ENCODE data around the gene FNBP1.
"Not testable (repeated sequence)": the region's sequence is repeated elsewhere in the genome, so short reads cannot be mapped to it uniquely, and the experiment has no call there.

The FNBP1 gene

GRCh38 chr9:130020618-130021017 is 22.4 kb downstream of the FNBP1 start:
- H3K9ac ChIP-seq (ENCODE audit: insufficient read length, low read depth), result no peak overlapping the region
- H3K36me3 ChIP-seq (ENCODE audit: insufficient read depth, insufficient read length, low read length), result peaks cover 4% of the 10 kb centered on the region
- no peak overlapping the region for H3K4me3 ChIP-seq (ENCODE audit: insufficient read length, low read depth)
- H3K4me1 ChIP-seq (ENCODE audit: insufficient read depth, insufficient read length), result no peaks in the 10 kb centered on the region
- no peaks in the 10 kb centered on the region for H3K27me3 ChIP-seq (ENCODE audit: insufficient read depth, insufficient read length)
- no peak for DNase-seq (ENCODE audit: low read depth, low spot score)
- TF ChIP-seq YY1 (IDR thresholded peaks at IDR 0.05; ENCODE audit: insufficient read depth, insufficient read length) (no peak), ZNF274 (IDR thresholded peaks at IDR 0.05; ENCODE audit: low read depth, low read length) (no peak), SUZ12 (IDR thresholded peaks at IDR 0.05; ENCODE audit: extremely low read depth, insufficient read depth, insufficient read length) (no peak)
- peaks cover 7% of the 10 kb centered on the region; the same call in 1 of the 2 replicates for H3K9me3 ChIP-seq (ENCODE audit: insufficient read depth, low read length)

- peaks cover 4% of the 10 kb centered on the region for H3K36me3 ChIP-seq (ENCODE audit: insufficient read depth, insufficient read length, low read length)
- H3K9me3 ChIP-seq (ENCODE audit: insufficient read depth, low read length), result peaks cover 7% of the 10 kb centered on the region; the same call in 1 of the 2 replicates
- TF ChIP-seq YY1 (IDR thresholded peaks at IDR 0.05; ENCODE audit: insufficient read depth, insufficient read length) (no peak), ZNF274 (IDR thresholded peaks at IDR 0.05; ENCODE audit: low read depth, low read length) (no peak), SUZ12 (IDR thresholded peaks at IDR 0.05; ENCODE audit: extremely low read depth, insufficient read depth, insufficient read length) (no peak)
- H3K27me3 ChIP-seq (ENCODE audit: insufficient read depth, insufficient read length), result no peaks in the 10 kb centered on the region
- no peaks in the 10 kb centered on the region for H3K4me1 ChIP-seq (ENCODE audit: insufficient read depth, insufficient read length)
- no peak overlapping the region for H3K4me3 ChIP-seq (ENCODE audit: insufficient read length, low read depth)
- DNase-seq (ENCODE audit: low read depth, low spot score), result no peak
- H3K9ac ChIP-seq (ENCODE audit: insufficient read length, low read depth), result no peak overlapping the region
These were observed 24.7 kb downstream of the FNBP1 start for GRCh38 chr9:130018265-130018664.

GRCh38 chr9:130017510-130017909 is 25.5 kb downstream of the FNBP1 start:
- not testable (repeated sequence) for H3K27me3 ChIP-seq (ENCODE audit: insufficient read depth, insufficient read length); H3K9me3 ChIP-seq (ENCODE audit: insufficient read depth, low read length); H3K4me1 ChIP-seq (ENCODE audit: insufficient read depth, insufficient read length); H3K4me3 ChIP-seq (ENCODE audit: insufficient read length, low read depth); H3K9ac ChIP-seq (ENCODE audit: insufficient read length, low read depth); DNase-seq (ENCODE audit: low read depth, low spot score); H3K36me3 ChIP-seq (ENCODE audit: insufficient read depth, insufficient read length, low read length)

- H3K27me3 ChIP-seq (ENCODE audit: insufficient read depth, insufficient read length), result no peaks in the 10 kb centered on the region
- no peak for TF ChIP-seq SUZ12 (IDR thresholded peaks at IDR 0.05; ENCODE audit: extremely low read depth, insufficient read depth, insufficient read length)
- no peak for TF ChIP-seq YY1 (IDR thresholded peaks at IDR 0.05; ENCODE audit: insufficient read depth, insufficient read length)
- no peak for TF ChIP-seq ZNF274 (IDR thresholded peaks at IDR 0.05; ENCODE audit: low read depth, low read length)
These were observed 25.9 kb downstream of the FNBP1 start for GRCh38 chr9:130017076-130017475.

GRCh38 chr9:130015353-130016019 is 27.5 kb downstream of the FNBP1 start:
- H3K9me3 ChIP-seq (ENCODE audit: insufficient read depth, low read length), result peaks cover 12% of the 10 kb centered on the region
- H3K4me3 ChIP-seq (ENCODE audit: insufficient read length, low read depth), result no peak overlapping the region
- TF ChIP-seq SUZ12 (IDR thresholded peaks at IDR 0.05; ENCODE audit: extremely low read depth, insufficient read depth, insufficient read length) (no peak), ZNF274 (IDR thresholded peaks at IDR 0.05; ENCODE audit: low read depth, low read length) (no peak), YY1 (IDR thresholded peaks at IDR 0.05; ENCODE audit: insufficient read depth, insufficient read length) (no peak)
- H3K4me1 ChIP-seq (ENCODE audit: insufficient read depth, insufficient read length), result no peaks in the 10 kb centered on the region
- DNase-seq (ENCODE audit: low read depth, low spot score), result no peak
- no peak overlapping the region for H3K9ac ChIP-seq (ENCODE audit: insufficient read length, low read depth)
- H3K36me3 ChIP-seq (ENCODE audit: insufficient read depth, insufficient read length, low read length), result peaks cover 4% of the 10 kb centered on the region
- H3K27me3 ChIP-seq (ENCODE audit: insufficient read depth, insufficient read length), result no peaks in the 10 kb centered on the region

More at GRCh38 chr9:130017076-130017475, 25.9 kb downstream of the FNBP1 start:
- no peak for DNase-seq (ENCODE audit: low read depth, low spot score)
- Histone ChIP-seq H3K4me1 (ENCODE audit: insufficient read depth, insufficient read length) (no peaks in the 10 kb centered on the region), H3K9me3 (ENCODE audit: insufficient read depth, low read length) (peaks cover 8% of the 10 kb centered on the region; the same call in 1 of the 2 replicates), H3K4me3 (ENCODE audit: insufficient read length, low read depth) (no peak overlapping the region), H3K9ac (ENCODE audit: insufficient read length, low read depth) (no peak overlapping the region), H3K36me3 (ENCODE audit: insufficient read depth, insufficient read length, low read length) (peaks cover 4% of the 10 kb centered on the region)

- no peaks in the 10 kb centered on the region for H3K27me3 ChIP-seq (ENCODE audit: insufficient read depth, insufficient read length)
- TF ChIP-seq YY1 (IDR thresholded peaks at IDR 0.05; ENCODE audit: insufficient read depth, insufficient read length) (no peak), SUZ12 (IDR thresholded peaks at IDR 0.05; ENCODE audit: extremely low read depth, insufficient read depth, insufficient read length) (no peak), ZNF274 (IDR thresholded peaks at IDR 0.05; ENCODE audit: low read depth, low read length) (no peak)
- H3K9ac ChIP-seq (ENCODE audit: insufficient read length, low read depth), result no peak overlapping the region
- H3K36me3 ChIP-seq (ENCODE audit: insufficient read depth, insufficient read length, low read length), result peaks cover 4% of the 10 kb centered on the region
- H3K4me3 ChIP-seq (ENCODE audit: insufficient read length, low read depth), result no peak overlapping the region
- no peak for DNase-seq (ENCODE audit: low read depth, low spot score)
- H3K4me1 ChIP-seq (ENCODE audit: insufficient read depth, insufficient read length), result no peaks in the 10 kb centered on the region
- peaks cover 12% of the 10 kb centered on the region for H3K9me3 ChIP-seq (ENCODE audit: insufficient read depth, low read length)
These were observed 29.7 kb downstream of the FNBP1 start for GRCh38 chr9:130013326-130013725.

GRCh38 chr9:130010151-130010988 is 32.6 kb downstream of the FNBP1 start:
- no peak overlapping the region for H3K9ac ChIP-seq (ENCODE audit: insufficient read length, low read depth)
- H3K4me1 ChIP-seq (ENCODE audit: insufficient read depth, insufficient read length), result no peaks in the 10 kb centered on the region

GRCh38 chr9:130009546-130009945 is 33.4 kb downstream of the FNBP1 start:
- DNase-seq (ENCODE audit: low read depth, low spot score); H3K9me3 ChIP-seq (ENCODE audit: insufficient read depth, low read length); H3K27me3 ChIP-seq (ENCODE audit: insufficient read depth, insufficient read length); H3K36me3 ChIP-seq (ENCODE audit: insufficient read depth, insufficient read length, low read length); H3K9ac ChIP-seq (ENCODE audit: insufficient read length, low read depth); H3K4me1 ChIP-seq (ENCODE audit: insufficient read depth, insufficient read length); H3K4me3 ChIP-seq (ENCODE audit: insufficient read length, low read depth): not testable (repeated sequence)

More at GRCh38 chr9:130010151-130010988, 32.6 kb downstream of the FNBP1 start:
- Histone ChIP-seq H3K36me3 (ENCODE audit: insufficient read depth, insufficient read length, low read length) (no peaks in the 10 kb centered on the region), H3K4me3 (ENCODE audit: insufficient read length, low read depth) (no peak overlapping the region), H3K27me3 (ENCODE audit: insufficient read depth, insufficient read length) (no peaks in the 10 kb centered on the region), H3K9me3 (ENCODE audit: insufficient read depth, low read length) (peaks cover 5% of the 10 kb centered on the region; the same call in 1 of the 2 replicates)
- no peak for DNase-seq (ENCODE audit: low read depth, low spot score)
- TF ChIP-seq YY1 (IDR thresholded peaks at IDR 0.05; ENCODE audit: insufficient read depth, insufficient read length) (no peak), SUZ12 (IDR thresholded peaks at IDR 0.05; ENCODE audit: extremely low read depth, insufficient read depth, insufficient read length) (no peak), ZNF274 (IDR thresholded peaks at IDR 0.05; ENCODE audit: low read depth, low read length) (no peak)
